Nephron (organoid): ENCODE results near the gene SORCS2.

ENCODE experiments used
- H3K27ac Mint-ChIP-seq, 3 experiments: 2 replicates each; pipeline ENCODE4 v1.8.0; 2020; ENCODE audit warnings: mixed read lengths in 3 of 3, mild to moderate bottlenecking in 2 of 3, moderate library complexity in 1 of 3
- H3K27me3 Mint-ChIP-seq: 2 replicates; pipeline ENCODE4 v1.8.0; 2021; ENCODE audit warnings: low read depth, mild to moderate bottlenecking, moderate library complexity, mixed read lengths
- H3K36me3 Mint-ChIP-seq: 2 replicates; pipeline ENCODE4 v1.8.0; 2020; ENCODE audit warnings: low read depth, mixed read lengths
- H3K4me1 Mint-ChIP-seq: 2 replicates; pipeline ENCODE4 v1.8.0; 2020; ENCODE audit warnings: mixed read lengths
- H3K4me3 Mint-ChIP-seq, 3 experiments: 2 replicates each; pipeline ENCODE4 v1.8.0; 2020; ENCODE audit warnings: mild to moderate bottlenecking in 3 of 3, mixed read lengths in 3 of 3, moderate library complexity in 2 of 3
- H3K9me3 Mint-ChIP-seq: 2 replicates; pipeline ENCODE4 v1.8.0; 2020; ENCODE audit warnings: mixed read lengths
- CTCF ChIP-seq, 3 experiments: fragments of 200-600 bp; sonication (generic); IDR thresholded peaks; one replicate each; pipeline ENCODE4 v1.5.0; 2021; ENCODE audit warnings: antibody characterized with exemption in 3 of 3; ENCODE audit not compliant: unreplicated experiment in 3 of 3

The SORCS2 gene

GRCh38 chr4:7514281-7514680, 321.9 kb downstream of the SORCS2 start:
- TF ChIP-seq CTCF (IDR thresholded peaks at IDR 0.05; ENCODE audit: unreplicated experiment in 3 of 3): no peak
- H3K27ac Mint-ChIP-seq: peak overlapping the region in 2 of 3 experiments; percentile 31 to 72
- peaks cover 34% of the 10 kb centered on the region for H3K27me3 Mint-ChIP-seq
- H3K9me3 Mint-ChIP-seq: no peaks in the 10 kb centered on the region
- H3K4me3 Mint-ChIP-seq: no peak overlapping the region
- H3K36me3 Mint-ChIP-seq: no peaks in the 10 kb centered on the region
- H3K4me1 Mint-ChIP-seq: peaks cover 78% of the 10 kb centered on the region

DNA sequence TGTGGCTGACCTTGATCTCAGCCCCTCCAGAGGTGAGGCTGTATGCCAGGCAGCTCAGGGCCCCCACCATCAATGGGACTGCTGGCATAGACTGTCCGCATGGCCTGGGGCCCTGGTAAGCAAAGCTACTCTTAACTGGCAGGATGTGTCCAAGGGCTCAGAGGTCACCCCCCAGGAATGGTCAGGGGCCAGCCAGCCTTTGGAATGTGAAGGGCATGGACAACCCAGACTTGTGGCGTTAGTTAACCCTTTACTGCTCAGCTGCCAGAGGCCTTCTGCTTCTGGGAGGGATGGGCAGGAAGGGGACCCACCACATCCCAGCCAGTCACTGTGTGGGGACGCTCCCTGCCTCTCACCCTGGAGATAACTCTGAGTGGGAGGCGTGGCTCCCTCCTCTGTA, 322.5 kb downstream of the SORCS2 start:
- H3K27me3 Mint-ChIP-seq: peaks cover 33% of the 10 kb centered on the region
- no peaks in the 10 kb centered on the region for H3K9me3 Mint-ChIP-seq
- H3K4me1 Mint-ChIP-seq: peaks cover 81% of the 10 kb centered on the region
- no peaks in the 10 kb centered on the region for H3K36me3 Mint-ChIP-seq
- no peak for TF ChIP-seq CTCF (IDR thresholded peaks at IDR 0.05; ENCODE audit: unreplicated experiment in 3 of 3)
- no peak overlapping the region for H3K4me3 Mint-ChIP-seq
- no peak overlapping the region for H3K27ac Mint-ChIP-seq

DNA sequence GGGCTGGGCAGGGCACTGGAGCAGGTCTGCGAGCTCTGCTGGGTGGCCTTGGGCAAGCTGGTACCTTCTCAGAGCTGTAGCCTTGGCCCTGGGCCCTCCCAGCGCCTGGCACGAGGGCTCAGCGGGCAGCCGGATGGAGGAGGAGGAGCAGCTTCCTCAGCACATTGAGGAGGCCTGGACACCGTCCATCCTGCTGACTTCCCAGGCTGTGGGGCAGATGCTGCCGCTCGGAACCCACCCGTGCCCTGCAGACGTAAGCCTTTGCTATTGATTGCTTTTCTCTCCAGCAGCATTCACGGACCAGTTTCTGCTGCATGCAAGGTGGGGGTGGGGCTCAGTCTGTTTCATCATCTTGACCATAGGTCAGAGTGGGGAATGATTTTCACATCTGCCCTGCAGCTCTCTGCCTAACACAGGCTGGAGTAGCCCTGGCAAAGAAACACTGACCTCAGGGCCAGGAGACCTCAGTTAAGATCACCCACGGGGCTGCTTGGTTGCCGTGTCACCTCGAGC, 323.1 kb downstream of the SORCS2 start:
- H3K9me3 Mint-ChIP-seq: no peaks in the 10 kb centered on the region
- H3K36me3 Mint-ChIP-seq: no peaks in the 10 kb centered on the region
- H3K27ac Mint-ChIP-seq: peak overlapping the region in 1 of 3 experiments; percentile 24
- no peak overlapping the region for H3K4me3 Mint-ChIP-seq
- TF ChIP-seq CTCF (IDR thresholded peaks at IDR 0.05; ENCODE audit: unreplicated experiment in 3 of 3): no peak
- peaks cover 34% of the 10 kb centered on the region for H3K27me3 Mint-ChIP-seq
- peaks cover 84% of the 10 kb centered on the region for H3K4me1 Mint-ChIP-seq

GRCh38 chr4:7516096-7516772, 323.9 kb downstream of the SORCS2 start:
- H3K36me3 Mint-ChIP-seq: no peaks in the 10 kb centered on the region
- H3K4me3 Mint-ChIP-seq: no peak overlapping the region
- H3K4me1 Mint-ChIP-seq: peaks cover 81% of the 10 kb centered on the region
- no peak for TF ChIP-seq CTCF (IDR thresholded peaks at IDR 0.05; ENCODE audit: unreplicated experiment in 3 of 3)
- H3K9me3 Mint-ChIP-seq: no peaks in the 10 kb centered on the region
- peaks cover 36% of the 10 kb centered on the region for H3K27me3 Mint-ChIP-seq
- peak overlapping the region; percentile 24 to 76 (median 67) for H3K27ac Mint-ChIP-seq

DNA sequence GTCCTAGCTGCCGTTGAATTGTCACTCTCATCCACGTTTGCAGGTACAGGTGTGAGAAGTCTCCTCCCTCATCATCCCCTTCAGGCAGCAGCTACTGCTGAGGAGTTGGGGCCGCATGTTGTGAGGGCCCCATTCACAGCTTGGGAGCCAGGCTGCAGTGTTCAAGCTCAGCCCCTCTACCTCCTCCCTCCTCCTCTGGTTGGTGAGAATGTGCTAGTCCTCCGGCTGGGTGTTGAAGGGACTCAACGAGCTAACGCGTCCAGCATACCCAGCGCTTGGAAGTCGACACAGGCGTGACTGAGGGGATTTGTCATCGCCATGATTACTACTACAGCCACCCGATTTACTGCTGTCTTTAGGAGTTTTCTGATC, 324.4 kb downstream of the SORCS2 start:
- Mint-ChIP-seq H3K36me3 (no peaks in the 10 kb centered on the region), H3K9me3 (no peaks in the 10 kb centered on the region), H3K4me3 (peak overlapping the region; percentile 4 to 53 (median 31)), H3K27ac (peak overlapping the region; percentile 24 to 81 (median 67)), H3K27me3 (peaks cover 38% of the 10 kb centered on the region), H3K4me1 (peaks cover 81% of the 10 kb centered on the region)
- no peak for TF ChIP-seq CTCF (IDR thresholded peaks at IDR 0.05; ENCODE audit: unreplicated experiment in 3 of 3)
